ELF-1 (cell line): ENCODE data around the gene FOXF1.
A peak's percentile ranks its signal among the peaks of the same experiment; 100 is the strongest.

Source experiments
- DNase-seq: peaks from one replicate; pipeline ENCODE4 v3.0.0-alpha.2; 2016; ENCODE audit warnings: low read depth, low spot score

FOXF1 gene

GRCh38 chr16:86492961-86493629, 17.2 kb upstream of the FOXF1 start:
- DNase-seq = no peak

GRCh38 chr16:86494039-86494564, 16.2 kb upstream of the FOXF1 start:
- peak; percentile 20 for DNase-seq

- DNase-seq = peak; percentile 17
Measured at GRCh38 chr16:86494565-86495356, 15.6 kb upstream of the FOXF1 start.

- DNase-seq = no peak
Measured at GRCh38 chr16:86495357-86495701, 15.0 kb upstream of the FOXF1 start.

- DNase-seq = no peak
Measured at GRCh38 chr16:86495756-86496261, 14.5 kb upstream of the FOXF1 start.

GRCh38 chr16:86496262-86496928, 13.9 kb upstream of the FOXF1 start:
- no peak for DNase-seq

GRCh38 chr16:86496929-86497461, 13.3 kb upstream of the FOXF1 start:
- peak; percentile 60 for DNase-seq

- no peak for DNase-seq
Measured at GRCh38 chr16:86497551-86498021, 12.7 kb upstream of the FOXF1 start.

GRCh38 chr16:86498155-86498670, 12.1 kb upstream of the FOXF1 start:
- DNase-seq = no peak

GRCh38 chr16:86498671-86499439, 11.5 kb upstream of the FOXF1 start:
- DNase-seq = no peak

GRCh38 chr16:86499440-86499786, 10.9 kb upstream of the FOXF1 start:
- no peak for DNase-seq

- no peak for DNase-seq
Measured at GRCh38 chr16:86499889-86500707, 10.2 kb upstream of the FOXF1 start.

- no peak for DNase-seq
Measured at GRCh38 chr16:86500708-86501510, 9.4 kb upstream of the FOXF1 start.

- no peak for DNase-seq
Measured at GRCh38 chr16:86501989-86502855, 8.1 kb upstream of the FOXF1 start.

- no peak for DNase-seq
Measured at GRCh38 chr16:86502856-86503748, 7.2 kb upstream of the FOXF1 start.

GRCh38 chr16:86503830-86504229, 6.5 kb upstream of the FOXF1 start:
- no peak for DNase-seq
